NCI-H82 (cell line): ENCODE results near the gene NR2F6.
"Not testable (repeated sequence)": the region's sequence is repeated elsewhere in the genome, so short reads cannot be mapped to it uniquely, and the experiment has no call there.

Source experiments
- DNase-seq: peaks from one replicate; lab custom pipeline; 2025; lab: John Stamatoyannopoulos, UW

Gene NR2F6

GRCh38 chr19:17245535-17245984 lies at the start of gene NR2F6:
Gene NR2F6, minus strand, starts transcription at chr19:17245919. Its CDS starts 699 bp downstream, at chr19:17245220.
- no peak for DNase-seq

- peak; percentile 70 for DNase-seq
These were observed 48.6 kb upstream of the NR2F6 start for GRCh38 chr19:17294051-17294891.

GRCh38 chr19:17293605-17294004 lies 47.9 kb upstream of the NR2F6 start:
- no peak for DNase-seq

- DNase-seq, result peak; percentile 97
These were observed 46.8 kb upstream of the NR2F6 start for GRCh38 chr19:17292301-17293074.

- peak; percentile 96 for DNase-seq
These were observed 43.8 kb upstream of the NR2F6 start for GRCh38 chr19:17289489-17289888.

- no peak for DNase-seq
These were observed 41.0 kb upstream of the NR2F6 start for GRCh38 chr19:17286752-17287151.

- no peak for DNase-seq
These were observed 40.5 kb upstream of the NR2F6 start for GRCh38 chr19:17286263-17286662.

GRCh38 chr19:17285415-17286135 lies 39.9 kb upstream of the NR2F6 start:
- DNase-seq, result no peak

GRCh38 chr19:17283504-17283996 lies 37.8 kb upstream of the NR2F6 start:
- no peak for DNase-seq

- peak; percentile 98 for DNase-seq
These were observed 36.9 kb upstream of the NR2F6 start for GRCh38 chr19:17282488-17283125.

GRCh38 chr19:17281391-17282304 lies 35.9 kb upstream of the NR2F6 start, which contains the start of gene ANKLE1:
Gene ANKLE1, plus strand, starts transcription at chr19:17281901. Its CDS starts 20 bp downstream, at chr19:17281921.
- DNase-seq, result peak; percentile 81

- DNase-seq, result no peak
These were observed 33.7 kb upstream of the NR2F6 start for GRCh38 chr19:17279436-17279835.

- DNase-seq, result no peak
These were observed 29.9 kb upstream of the NR2F6 start for GRCh38 chr19:17275441-17276175.

- not testable (repeated sequence) for DNase-seq
These were observed 29.2 kb upstream of the NR2F6 start for GRCh38 chr19:17274892-17275291.

GRCh38 chr19:17268754-17269153 lies 23.0 kb upstream of the NR2F6 start:
- no peak for DNase-seq

GRCh38 chr19:17266975-17267788 lies 21.5 kb upstream of the NR2F6 start, which contains the start of gene BABAM1:
Gene BABAM1, plus strand, starts transcription at chr19:17267443. Its CDS starts 1,364 bp downstream, at chr19:17268807.
- peak; percentile 100 for DNase-seq

- DNase-seq, result no peak
These were observed 20.9 kb upstream of the NR2F6 start for GRCh38 chr19:17266589-17266974.

GRCh38 chr19:17266026-17266425 lies 20.3 kb upstream of the NR2F6 start:
- no peak for DNase-seq

GRCh38 chr19:17264641-17264979 lies 18.9 kb upstream of the NR2F6 start, which contains the start of gene USHBP1:
Gene USHBP1, minus strand, starts transcription at chr19:17264745. Its CDS starts 446 bp downstream, at chr19:17264299.
- no peak for DNase-seq
